H1 (cell line): ENCODE measurements around the gene WNT8B. TPM values are rescaled to one million over a fixed set of nuclear protein-coding genes. Genes with fewer than 3 reads are reported as not detected.

Experiments used
- NANOG ChIP-seq: IDR thresholded peaks from 2 replicates; pipeline ENCODE4 v1.6.1; 2011; ENCODE audit warnings: low read length, low read depth, mild to moderate bottlenecking, inconsistent platforms; ENCODE audit not compliant: insufficient read depth, poor library complexity, severe bottlenecking
- polyA plus RNA-seq, 7 experiments: library from polyadenylated mRNA; depleted of rRNA in 3 of 7; stranded (reverse) in 5 of 7; unstranded in 2 of 7; fragments of >200 nt in 5 of 7; fragments of 200-250 nt in 2 of 7; gene quantifications; 1 replicate in 5 of 7; 2 replicates in 1 of 7; 4 replicates in 1 of 7; pipeline versions ENCODE4 v1.2.1 to v1.2.3, GENCODE V29; 2011 to 2013; ENCODE audit warnings: missing spikeins in 2 of 7, mixed read lengths in 2 of 7
- total RNA-seq: library from RNA; stranded (reverse); fragmentation: NEBNext Ultra II Directional; extraction: Animal tissue kit (Norgen Biotek cat#: 25700); gene quantifications from 2 replicates; pipeline ENCODE4 v1.2.1, GENCODE V29; 2021

WNT8B gene
- total and polyA plus RNA-seq, 2 of the 8 experiments (the other 6 are each of a cell fraction or from before 2014, with no cell fraction given): 0.20 to 0.67 TPM

DNA sequence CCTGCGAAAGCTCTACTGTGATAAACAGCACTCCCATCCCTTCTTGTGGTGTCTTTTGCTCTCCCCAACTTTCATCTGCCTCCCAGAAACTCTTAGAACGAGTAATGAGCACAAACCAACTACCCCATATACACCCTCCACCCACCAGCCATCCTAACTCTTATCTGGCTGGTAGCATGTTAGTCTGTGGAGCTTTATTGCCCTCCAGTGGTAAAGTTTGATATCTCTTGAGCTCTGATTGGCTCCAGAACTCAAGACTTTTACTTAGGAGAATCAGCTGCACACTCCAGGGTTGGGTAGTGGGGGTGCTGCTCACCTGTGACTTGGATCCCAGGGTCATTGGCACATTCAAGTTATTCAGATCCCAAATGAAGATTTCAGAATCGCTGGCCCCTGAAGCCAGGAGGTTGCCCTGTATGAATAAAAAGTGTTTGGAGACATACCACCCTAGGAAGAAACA, 45.9 kb downstream of the WNT8B start (continued):
- no peak for TF ChIP-seq NANOG
